HG02763 (cell line): ENCODE results near the gene C2.
"Not testable (repeated sequence)": the region's sequence is repeated elsewhere in the genome, so short reads cannot be mapped to it uniquely, and the experiment has no call there.

Source experiments
- ATAC-seq: cut with Tn5 transposase; IDR thresholded peaks from one replicate; pipeline ENCODE4 v1.9.1; 2021; ENCODE audit warnings: mild to moderate bottlenecking, moderate library complexity; ENCODE audit not compliant: unreplicated experiment

C2 gene

GRCh38 chr6:31972709-31973350 is 45.3 kb downstream of the C2 start:
- no peak for ATAC-seq

GRCh38 chr6:31976065-31976464 is 48.5 kb downstream of the C2 start:
- ATAC-seq = not testable (repeated sequence)

DNA sequence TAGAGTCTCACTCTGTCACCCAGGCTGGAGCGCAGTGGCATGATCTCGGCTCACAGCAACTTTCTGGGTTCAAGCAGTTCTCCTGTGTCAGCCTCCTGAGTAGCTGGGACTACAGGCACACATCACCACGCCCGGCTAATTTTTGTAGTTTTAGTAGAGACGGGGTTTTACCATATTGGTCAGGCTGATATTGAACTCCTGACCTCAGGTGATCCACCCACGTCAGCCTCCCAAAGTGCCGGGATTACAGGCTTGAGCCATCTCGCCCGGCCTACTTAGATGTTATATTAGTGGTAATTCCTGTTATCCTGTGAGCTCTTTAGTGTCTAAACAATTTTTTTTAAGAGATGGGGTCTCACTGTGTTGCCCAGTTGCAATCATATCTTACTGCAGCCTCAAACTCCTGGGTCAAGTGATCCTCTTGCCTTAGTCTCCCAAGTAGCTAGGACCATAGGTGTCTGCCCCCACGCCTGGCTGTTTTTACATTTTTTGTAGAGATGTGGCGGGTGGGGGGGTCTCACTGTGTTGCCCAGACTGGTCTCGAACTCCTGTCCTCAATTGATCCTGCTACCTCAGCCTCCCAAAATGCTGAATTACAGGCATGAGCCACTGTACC is 50.4 kb downstream of the C2 start:
- no peak for ATAC-seq

- ATAC-seq = no peak
These were observed 51.3 kb downstream of the C2 start for GRCh38 chr6:31978831-31979230.

DNA sequence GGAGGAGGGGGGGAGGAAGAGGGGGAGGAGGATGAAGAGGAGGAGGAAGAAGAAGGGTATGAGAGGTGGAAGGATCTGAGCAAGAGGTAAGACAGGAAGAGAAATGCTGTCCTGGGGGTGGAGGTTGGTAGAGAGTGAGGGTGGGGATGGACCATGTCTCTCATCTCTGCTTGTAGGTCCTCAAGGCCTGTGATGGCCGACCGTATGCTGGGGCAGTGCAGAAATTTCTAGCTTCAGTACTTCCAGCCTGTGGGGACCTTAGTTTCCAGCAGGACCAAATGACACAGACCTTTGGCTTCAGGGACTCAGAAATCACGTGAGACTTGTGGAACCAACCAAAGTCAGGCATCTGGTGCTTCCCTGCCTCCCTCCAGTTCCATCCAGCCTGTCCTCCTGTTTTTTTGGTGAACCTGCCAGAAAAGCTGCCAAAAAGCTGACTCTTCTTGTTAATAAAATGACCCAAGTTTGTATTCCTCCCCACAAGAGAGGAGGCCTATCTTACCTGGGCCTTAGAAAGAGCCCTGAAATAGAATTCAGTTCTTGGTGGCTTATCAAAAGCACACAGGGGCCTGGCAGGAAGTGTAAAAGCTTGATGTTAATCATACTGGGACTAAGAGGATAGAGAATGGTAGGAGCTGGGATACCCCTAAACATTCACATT is 51.9 kb downstream of the C2 start:
- ATAC-seq = no peak

DNA sequence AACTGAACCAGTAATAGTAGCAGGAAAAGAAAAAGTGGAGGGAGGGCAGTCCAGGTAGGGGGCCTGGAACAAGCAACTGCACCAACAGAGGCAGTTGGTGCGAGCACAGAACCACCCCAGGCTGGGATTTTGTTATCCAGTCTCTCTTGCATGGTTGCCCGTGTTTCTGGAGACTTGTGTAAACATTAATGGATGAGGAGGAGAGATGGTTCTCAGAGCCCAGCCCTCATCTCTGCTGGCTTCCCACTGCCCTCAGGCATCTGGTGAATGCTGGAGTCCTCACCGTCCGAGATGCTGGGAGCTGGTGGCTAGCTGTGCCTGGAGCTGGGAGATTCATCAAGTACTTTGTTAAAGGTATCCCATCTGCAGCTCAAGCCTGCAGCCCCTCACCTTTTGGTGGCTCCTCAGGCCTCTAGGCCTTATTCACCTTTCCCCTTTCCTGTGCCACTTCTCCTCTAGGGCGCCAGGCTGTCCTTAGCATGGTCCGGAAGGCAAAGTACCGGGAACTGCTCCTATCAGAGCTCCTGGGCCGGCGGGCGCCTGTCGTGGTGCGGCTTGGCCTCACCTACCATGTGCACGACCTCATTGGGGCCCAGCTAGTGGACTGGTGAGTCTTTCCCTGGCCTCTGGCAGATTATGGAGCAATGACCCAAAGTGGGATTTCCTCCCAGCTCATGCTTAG is 52.8 kb downstream of the C2 start:
- not testable (repeated sequence) for ATAC-seq

GRCh38 chr6:31980998-31981397 is 53.5 kb downstream of the C2 start:
- not testable (repeated sequence) for ATAC-seq

- ATAC-seq = not testable (repeated sequence)
These were observed 54.2 kb downstream of the C2 start, which contains the start of gene C4A for GRCh38 chr6:31981744-31982143. C4A (plus strand) TSS chr6:31982057; CDS start chr6:31982108, 51 bp downstream.

- ATAC-seq = not testable (repeated sequence)
These were observed 61.8 kb downstream of the C2 start for GRCh38 chr6:31989363-31989762.

- ATAC-seq = not testable (repeated sequence)
These were observed 66.9 kb downstream of the C2 start for GRCh38 chr6:31994421-31994820.
